ENCODE data around the gene CTSK.

Gene CTSK

GRCh38 chr1:150764617-150765101 lies 43.4 kb downstream of the CTSK start:
- Histone ChIP-seq H3K9me3 (no peaks in the 10 kb centered on the region), H3K36me3 (replicated peaks) (no peaks in the 10 kb centered on the region), H3K4me1 (peaks cover 2% of the 10 kb centered on the region; the same call in 1 of the 2 replicates), H3K4me3 (no peak overlapping the region), H3K27me3 (ENCODE audit: low read depth) (peaks cover 4% of the 10 kb centered on the region; the same call in 1 of the 2 replicates)
- no peak for DNase-seq (ENCODE audit: low spot score in 2 of 2)
- in situ Hi-C loops (cut with MboI; ENCODE audit: low sequenced_read_pairs): no loop called here

GRCh38 chr1:150763018-150763417 lies 45.0 kb downstream of the CTSK start:
- no peaks in the 10 kb centered on the region for H3K36me3 ChIP-seq (replicated peaks)
- H3K9me3 ChIP-seq: no peaks in the 10 kb centered on the region
- H3K4me3 ChIP-seq: no peak overlapping the region
- DNase-seq (ENCODE audit: low spot score in 2 of 2): no peak
- in situ Hi-C loops (cut with MboI; ENCODE audit: low sequenced_read_pairs): no loop called here
- H3K27me3 ChIP-seq (ENCODE audit: low read depth): no peaks in the 10 kb centered on the region
- peaks cover 2% of the 10 kb centered on the region; the same call in 1 of the 2 replicates for H3K4me1 ChIP-seq

GRCh38 chr1:150762552-150762951 lies 45.5 kb downstream of the CTSK start:
- Histone ChIP-seq H3K4me1 (peaks cover 2% of the 10 kb centered on the region; the same call in 1 of the 2 replicates), H3K4me3 (no peak overlapping the region), H3K36me3 (replicated peaks) (no peaks in the 10 kb centered on the region), H3K9me3 (no peaks in the 10 kb centered on the region), H3K27me3 (ENCODE audit: low read depth) (no peaks in the 10 kb centered on the region)
- in situ Hi-C loops (cut with MboI; ENCODE audit: low sequenced_read_pairs): no loop called here
- no peak for DNase-seq (ENCODE audit: low spot score in 2 of 2)

- Histone ChIP-seq H3K4me3 (no peak overlapping the region), H3K27me3 (ENCODE audit: low read depth) (no peaks in the 10 kb centered on the region), H3K9me3 (no peaks in the 10 kb centered on the region), H3K36me3 (replicated peaks) (no peaks in the 10 kb centered on the region), H3K4me1 (peaks cover 2% of the 10 kb centered on the region; the same call in 1 of the 2 replicates)
- in situ Hi-C loops (cut with MboI; ENCODE audit: low sequenced_read_pairs): no loop called here
- DNase-seq (ENCODE audit: low spot score in 2 of 2): no peak
Measured at GRCh38 chr1:150761801-150762200, 46.3 kb downstream of the CTSK start.

- Histone ChIP-seq H3K36me3 (replicated peaks) (no peaks in the 10 kb centered on the region), H3K9me3 (no peaks in the 10 kb centered on the region), H3K4me3 (no peak overlapping the region), H3K27me3 (ENCODE audit: low read depth) (no peaks in the 10 kb centered on the region), H3K4me1 (no peaks in the 10 kb centered on the region)
- in situ Hi-C loops (cut with MboI; ENCODE audit: low sequenced_read_pairs): no loop called here
- DNase-seq (ENCODE audit: low spot score in 2 of 2): no peak
Measured at GRCh38 chr1:150760013-150760412, 48.0 kb downstream of the CTSK start.

- in situ Hi-C loops (cut with MboI; ENCODE audit: low sequenced_read_pairs): no loop called here
- H3K4me3 ChIP-seq: no peak overlapping the region
- H3K36me3 ChIP-seq (replicated peaks): no peaks in the 10 kb centered on the region
- no peaks in the 10 kb centered on the region for H3K9me3 ChIP-seq
- DNase-seq (ENCODE audit: low spot score in 2 of 2): no peak
- H3K4me1 ChIP-seq: peaks cover 13% of the 10 kb centered on the region
- H3K27me3 ChIP-seq (ENCODE audit: low read depth): no peaks in the 10 kb centered on the region
Measured at GRCh38 chr1:150753416-150753815, 54.6 kb downstream of the CTSK start.

GRCh38 chr1:150751443-150751842 lies 56.6 kb downstream of the CTSK start:
- Histone ChIP-seq H3K27me3 (ENCODE audit: low read depth) (no peaks in the 10 kb centered on the region), H3K36me3 (replicated peaks) (no peaks in the 10 kb centered on the region), H3K4me1 (peaks cover 13% of the 10 kb centered on the region), H3K4me3 (no peak overlapping the region), H3K9me3 (no peaks in the 10 kb centered on the region)
- in situ Hi-C loops (cut with MboI; ENCODE audit: low sequenced_read_pairs): no loop called here
- DNase-seq (ENCODE audit: low spot score in 2 of 2): no peak

GRCh38 chr1:150749720-150750311 lies 58.2 kb downstream of the CTSK start:
- Histone ChIP-seq H3K4me1 (peaks cover 13% of the 10 kb centered on the region), H3K27me3 (ENCODE audit: low read depth) (no peaks in the 10 kb centered on the region), H3K4me3 (no peak overlapping the region), H3K36me3 (replicated peaks) (no peaks in the 10 kb centered on the region), H3K9me3 (no peaks in the 10 kb centered on the region)
- no peak for DNase-seq (ENCODE audit: low spot score in 2 of 2)
- in situ Hi-C loops (cut with MboI; ENCODE audit: low sequenced_read_pairs): no loop called here

- H3K9me3 ChIP-seq: no peaks in the 10 kb centered on the region
- DNase-seq (ENCODE audit: low spot score in 2 of 2): no peak
- in situ Hi-C loops (cut with MboI; ENCODE audit: low sequenced_read_pairs): no loop called here
- no peak overlapping the region for H3K4me3 ChIP-seq
- no peaks in the 10 kb centered on the region for H3K36me3 ChIP-seq (replicated peaks)
- peaks cover 13% of the 10 kb centered on the region for H3K4me1 ChIP-seq
- H3K27me3 ChIP-seq (ENCODE audit: low read depth): no peaks in the 10 kb centered on the region
Measured at GRCh38 chr1:150748878-150749719, 59.0 kb downstream of the CTSK start.

Data from HAP-1 (cell line).